Measurements from ENCODE around the gene AQP3. TPM values are rescaled to one million over a fixed set of nuclear protein-coding genes. Genes with fewer than 3 reads are reported as not detected.

The AQP3 gene
- total RNA-seq, 4 donors from 2014 or later, result 1.7 to 24.2 (median 13.5) TPM

DNA sequence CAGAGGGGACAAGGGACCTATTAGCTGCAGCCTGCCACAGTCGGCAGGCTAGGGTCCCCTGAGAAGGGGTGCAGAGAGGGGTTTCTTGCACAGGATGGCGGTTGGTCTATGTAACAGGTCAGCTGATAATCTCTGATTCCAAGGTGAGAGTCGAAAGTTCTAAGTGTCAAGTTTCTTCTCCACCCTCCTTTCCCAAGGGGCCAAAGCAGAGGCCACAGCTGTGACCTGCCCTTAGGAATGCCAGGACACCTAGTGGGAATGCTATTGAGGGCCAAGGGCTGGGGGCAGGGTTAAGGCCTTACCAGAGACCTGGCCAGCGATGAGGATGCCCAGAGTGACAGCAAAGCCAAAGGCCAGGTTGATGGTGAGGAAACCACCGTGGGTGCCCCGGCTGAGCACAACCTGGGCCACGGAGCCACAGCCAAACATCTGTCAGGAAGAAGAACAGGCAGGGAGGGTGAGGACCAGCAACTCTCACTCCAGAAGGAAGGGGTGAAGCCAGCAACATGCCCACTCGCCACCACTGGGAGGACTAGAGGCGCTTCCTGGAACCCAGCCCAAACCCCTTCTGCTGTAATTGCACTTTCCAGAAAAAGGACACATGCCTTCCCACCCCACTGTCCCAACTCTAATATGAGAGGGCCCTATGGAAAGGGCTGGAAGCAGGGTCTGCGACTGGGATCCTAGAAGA is 3.8 kb downstream of the AQP3 start:
- no peaks in the 10 kb centered on the region for H3K27me3 ChIP-seq
- H3K4me1 ChIP-seq, result peaks cover 5 to 6% of the 10 kb centered on the region in 2 donors
- ATAC-seq, result no peak
- TF ChIP-seq CTCF (IDR thresholded peaks at IDR 0.05 in 4 of 5, conservative IDR thresholded peaks at IDR 0.05 in 1 of 5) (no peak), POLR2A (IDR thresholded peaks at IDR 0.05) (no peak)
- in situ Hi-C loops (cut with MboI; ENCODE audit: low sequenced_read_pairs in 4 of 4), result no loop called here
- no peaks in the 10 kb centered on the region for H3K9me3 ChIP-seq
- intact Hi-C loops (cut with DNase I; ENCODE audit: low total_unique reads), result loop anchor here (10.0 kb wide), 1 partner anchor 61 kb away; no protein-coding TSS in a partner anchor
- no peak overlapping the region for H3K4me3 ChIP-seq
- no peaks in the 10 kb centered on the region for H3K36me3 ChIP-seq
- no peak overlapping the region for H3K27ac ChIP-seq
- no peak for DNase-seq

DNA sequence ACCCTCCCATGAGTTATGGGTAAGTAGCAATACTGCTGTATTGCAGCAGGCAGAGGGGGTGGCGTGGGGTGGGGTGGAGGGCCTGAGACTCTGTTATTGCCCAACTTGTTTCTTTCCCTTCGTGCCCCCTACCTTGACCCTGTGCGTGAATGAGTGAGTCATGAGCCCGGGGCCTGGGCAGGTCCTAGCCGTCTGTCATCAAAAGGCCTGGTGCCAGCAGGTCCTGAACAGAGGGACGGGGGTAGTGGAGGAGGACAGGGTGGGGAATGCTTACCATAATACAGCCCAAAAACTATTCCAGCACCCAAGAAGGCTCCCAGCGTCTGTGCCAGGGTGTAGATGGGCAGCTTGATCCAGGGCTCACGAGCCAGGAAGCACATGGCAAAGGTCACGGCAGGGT is 4.3 kb downstream of the AQP3 start:
- ATAC-seq, result no peak
- Histone ChIP-seq H3K36me3 (no peaks in the 10 kb centered on the region), H3K4me1 (peaks cover 5 to 6% of the 10 kb centered on the region in 2 donors), H3K27me3 (no peaks in the 10 kb centered on the region), H3K9me3 (no peaks in the 10 kb centered on the region), H3K27ac (no peak overlapping the region), H3K4me3 (no peak overlapping the region)
- in situ Hi-C loops (cut with MboI; ENCODE audit: low sequenced_read_pairs in 4 of 4), result no loop called here
- intact Hi-C loops (cut with DNase I; ENCODE audit: low total_unique reads), result loop anchor here (10.0 kb wide), 1 partner anchor 62 kb away; no protein-coding TSS in a partner anchor
- DNase-seq, result no peak
- TF ChIP-seq CTCF (IDR thresholded peaks at IDR 0.05 in 4 of 5, conservative IDR thresholded peaks at IDR 0.05 in 1 of 5) (no peak), POLR2A (IDR thresholded peaks at IDR 0.05) (no peak)

DNA sequence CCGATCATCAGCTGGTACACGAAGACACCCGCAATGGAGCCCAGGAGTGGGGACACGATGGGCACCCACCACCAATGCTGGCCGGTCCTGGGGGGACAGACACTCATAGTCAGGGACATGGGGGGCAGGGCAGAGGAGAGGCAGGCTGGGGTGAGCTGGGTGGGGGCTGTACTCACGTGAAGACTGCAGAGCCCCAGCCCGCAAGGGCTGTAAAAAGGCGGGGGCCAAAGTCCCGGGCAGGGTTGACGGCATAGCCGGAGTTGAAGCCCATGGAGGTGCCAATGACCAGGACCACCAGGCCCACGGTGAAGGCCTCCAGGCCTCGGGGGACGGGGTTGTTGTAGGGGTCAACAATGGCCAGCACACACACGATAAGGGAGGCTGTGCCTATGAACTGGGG is 5.3 kb downstream of the AQP3 start:
- H3K4me3 ChIP-seq, result no peak overlapping the region
- in situ Hi-C loops (cut with MboI; ENCODE audit: low sequenced_read_pairs in 4 of 4) (no loop called here), intact Hi-C loops (cut with DNase I; ENCODE audit: low total_unique reads) (loop anchor here (10.0 kb wide), 1 partner anchor 63 kb away; no protein-coding TSS in a partner anchor)
- H3K27me3 ChIP-seq, result no peaks in the 10 kb centered on the region
- H3K9me3 ChIP-seq, result no peaks in the 10 kb centered on the region
- H3K27ac ChIP-seq, result no peak overlapping the region
- ATAC-seq (no peak), DNase-seq (no peak)
- no peak for TF ChIP-seq CTCF (IDR thresholded peaks at IDR 0.05 in 4 of 5, conservative IDR thresholded peaks at IDR 0.05 in 1 of 5)
- TF ChIP-seq POLR2A (IDR thresholded peaks at IDR 0.05), result no peak
- H3K36me3 ChIP-seq, result no peaks in the 10 kb centered on the region
- H3K4me1 ChIP-seq, result peaks cover 4 to 5% of the 10 kb centered on the region in 2 donors

GRCh38 chr9:33440609-33441008 is 6.8 kb downstream of the AQP3 start:
- TF ChIP-seq CTCF (IDR thresholded peaks at IDR 0.05 in 4 of 5, conservative IDR thresholded peaks at IDR 0.05 in 1 of 5) (no peak), POLR2A (IDR thresholded peaks at IDR 0.05) (no peak)
- in situ Hi-C loops (cut with MboI; ENCODE audit: low sequenced_read_pairs in 4 of 4) (no loop called here), intact Hi-C loops (cut with DNase I; ENCODE audit: low total_unique reads) (loop anchor here (10.0 kb wide), 1 partner anchor 64 kb away; no protein-coding TSS in a partner anchor)
- ATAC-seq (no peak), DNase-seq (no peak)
- Histone ChIP-seq H3K27ac (no peak overlapping the region), H3K27me3 (peaks cover 0 to 2% (median 0%) of the 10 kb centered on the region in 3 donors), H3K4me3 (no peak overlapping the region), H3K9me3 (no peaks in the 10 kb centered on the region), H3K4me1 (no peaks in the 10 kb centered on the region), H3K36me3 (no peaks in the 10 kb centered on the region)

Data from gastrocnemius medialis (tissue), 4 donors.